Heart left ventricle (tissue), 13 donors: ENCODE measurements around the gene CRYBB1.

ENCODE experiments used
- POLR2A ChIP-seq, 2 donors: fragments of 450-650 bp; IDR thresholded peaks; one replicate each; pipeline ENCODE4 v1.6.1; 2017; ENCODE audit warnings: antibody characterized with exemption in 2 of 2, mild to moderate bottlenecking in 2 of 2, moderate library complexity in 2 of 2
- TF ChIP-seq, protein P1 (sequence below), 12 donors: fragments of 200-600 bp; sonication (generic) in 4 of 12; IDR thresholded peaks; one replicate each; pipeline versions ENCODE4 v1.5.0 to v1.8.0; 2018 to 2022; ENCODE audit warnings: antibody characterized with exemption in 12 of 12, mild to moderate bottlenecking in 5 of 12
- donor health status: ischemic (EF 13 %, LVEDD 7.1; RV severe dilation, severe dysfunction).
- donor health status: DM: no; HTN: yes; CAD: no.
- donor health status: DM: no; HTN: no; CAD: no.
- donor health status: ischemic (EF 25% LVEDD 6.9; RV normal size, moderate dysfunction).
- donor health status: ischemic (EF 25% LVEDD 5.7; RV mildly dilated, moderate dysfunction).
- donor health status: ischemic (EF 35%, LVEDD 5.7; RV mildly dilated, moderate dysfunction).
- donor health status: nonischemic (EF 11% LVEDD 7.7; RV severe dilation, severe dysfunction).
- donor health status: DM: yes; HTN: yes; CAD: no.
- donor health status: PGD.
- donor health status: ischemic (EF 29% LVEDD 5.4; RV normal size, mild dysfunction).
- donor health status: nonischemic (EF 23%, LVEDD 6.1; RV moderate dilation, normal function).

DNA sequence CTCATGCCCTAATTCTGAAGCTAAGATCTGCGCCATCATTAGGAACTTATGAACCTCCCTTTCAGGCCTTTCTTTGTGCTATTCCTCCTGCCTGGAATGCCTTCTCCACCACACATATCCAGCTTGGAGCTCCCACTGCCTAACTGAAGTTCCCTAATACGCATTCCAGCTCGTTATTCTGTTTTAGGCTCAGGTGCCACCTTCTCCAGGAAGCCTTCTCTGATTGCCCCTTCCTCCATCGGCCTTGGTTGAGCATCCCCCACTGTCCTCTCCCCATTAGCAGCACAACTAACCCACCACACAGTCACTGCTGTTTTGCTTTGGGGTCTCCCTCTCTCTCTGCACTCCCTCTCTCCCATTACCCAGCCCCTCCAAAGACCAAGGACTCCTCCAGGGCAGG is 5.2 kb downstream of the CRYBB1 start:
- TF ChIP-seq, protein P1, sequence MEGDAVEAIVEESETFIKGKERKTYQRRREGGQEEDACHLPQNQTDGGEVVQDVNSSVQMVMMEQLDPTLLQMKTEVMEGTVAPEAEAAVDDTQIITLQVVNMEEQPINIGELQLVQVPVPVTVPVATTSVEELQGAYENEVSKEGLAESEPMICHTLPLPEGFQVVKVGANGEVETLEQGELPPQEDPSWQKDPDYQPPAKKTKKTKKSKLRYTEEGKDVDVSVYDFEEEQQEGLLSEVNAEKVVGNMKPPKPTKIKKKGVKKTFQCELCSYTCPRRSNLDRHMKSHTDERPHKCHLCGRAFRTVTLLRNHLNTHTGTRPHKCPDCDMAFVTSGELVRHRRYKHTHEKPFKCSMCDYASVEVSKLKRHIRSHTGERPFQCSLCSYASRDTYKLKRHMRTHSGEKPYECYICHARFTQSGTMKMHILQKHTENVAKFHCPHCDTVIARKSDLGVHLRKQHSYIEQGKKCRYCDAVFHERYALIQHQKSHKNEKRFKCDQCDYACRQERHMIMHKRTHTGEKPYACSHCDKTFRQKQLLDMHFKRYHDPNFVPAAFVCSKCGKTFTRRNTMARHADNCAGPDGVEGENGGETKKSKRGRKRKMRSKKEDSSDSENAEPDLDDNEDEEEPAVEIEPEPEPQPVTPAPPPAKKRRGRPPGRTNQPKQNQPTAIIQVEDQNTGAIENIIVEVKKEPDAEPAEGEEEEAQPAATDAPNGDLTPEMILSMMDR (IDR thresholded peaks at IDR 0.05) = no peak
- no peak for TF ChIP-seq POLR2A (IDR thresholded peaks at IDR 0.05)
